ENCODE data around the gene SND1.

The SND1 gene

GRCh38 chr7:127948930-127949329 is 296.9 kb downstream of the SND1 start:
- Histone ChIP-seq H4K91ac (ENCODE audit: low read length) (no peak overlapping the region), H3K18ac (ENCODE audit: low read depth in 1 of 2, low read length in 2 of 2) (no peak overlapping the region), H3K79me1 (replicated peaks; ENCODE audit: low read length, poor library complexity, severe bottlenecking) (peaks cover 33% of the 10 kb centered on the region), H2AFZ (ENCODE audit: low read depth, low read length) (no peak overlapping the region), H2BK15ac (ENCODE audit: low read depth, poor library complexity, severe bottlenecking) (no peak overlapping the region), H3K4ac (ENCODE audit: low read depth in 1 of 2, low read length in 2 of 2) (no peak overlapping the region), H3K36me3 (ENCODE audit: control insufficient read depth in 1 of 2, insufficient read depth in 2 of 2, low read depth in 1 of 2, low read length in 2 of 2) (peaks cover 4 to 9% of the 10 kb centered on the region in 2 experiments), H2BK120ac (ENCODE audit: low read depth, low read length) (no peak overlapping the region), H4K8ac (ENCODE audit: low read length) (no peak overlapping the region), H3K9ac (ENCODE audit: low read length) (no peak overlapping the region), H3K4me1 (ENCODE audit: control insufficient read depth, insufficient read depth, low read depth, low read length) (peaks cover 1% of the 10 kb centered on the region), H3K27me3 (ENCODE audit: control insufficient read depth in 1 of 2, insufficient read depth in 1 of 2, low read length in 2 of 2) (no peaks in the 10 kb centered on the region), H2BK5ac (ENCODE audit: low read depth, low read length, poor library complexity, severe bottlenecking) (no peak overlapping the region), H3K4me3 (ENCODE audit: insufficient read depth in 1 of 2, low read depth in 1 of 2, low read length in 2 of 2) (no peak overlapping the region), H3K27ac (ENCODE audit: low read length, poor library complexity, severe bottlenecking) (no peak overlapping the region), H2BK12ac (ENCODE audit: low read length in 2 of 2) (no peak overlapping the region), H2AK5ac (ENCODE audit: low read length, severe bottlenecking) (no peak overlapping the region), H3K14ac (ENCODE audit: low read length in 2 of 2) (no peak overlapping the region), H3K23ac (ENCODE audit: low read length in 2 of 2) (no peak overlapping the region), H3K4me2 (ENCODE audit: low read length, poor library complexity, severe bottlenecking) (no peak overlapping the region), H3K9me3 (ENCODE audit: control insufficient read depth, low read length) (no peaks in the 10 kb centered on the region)
- no peak for DNase-seq
- 100% methylated on average over 2 of the region's 2 CpGs for WGBS

- Histone ChIP-seq H2BK5ac (ENCODE audit: low read depth, low read length, poor library complexity, severe bottlenecking) (no peak overlapping the region), H3K9me3 (ENCODE audit: control insufficient read depth, low read length) (no peaks in the 10 kb centered on the region)
Observed at GRCh38 chr7:127949769-127950222, 297.8 kb downstream of the SND1 start.

GRCh38 chr7:127950233-127950935 is 298.4 kb downstream of the SND1 start:
- H2BK12ac ChIP-seq (ENCODE audit: low read length in 2 of 2), result no peak overlapping the region
- no peak overlapping the region for H3K4me3 ChIP-seq (ENCODE audit: insufficient read depth in 1 of 2, low read depth in 1 of 2, low read length in 2 of 2)
- H3K79me1 ChIP-seq (replicated peaks; ENCODE audit: low read length, poor library complexity, severe bottlenecking), result peaks cover 33% of the 10 kb centered on the region
- H3K18ac ChIP-seq (ENCODE audit: low read depth in 1 of 2, low read length in 2 of 2), result no peak overlapping the region
- H3K36me3 ChIP-seq (ENCODE audit: control insufficient read depth in 1 of 2, insufficient read depth in 2 of 2, low read depth in 1 of 2, low read length in 2 of 2), result peaks cover 0 to 12% of the 10 kb centered on the region in 2 experiments
- no peak overlapping the region for H3K27ac ChIP-seq (ENCODE audit: low read length, poor library complexity, severe bottlenecking)
- H3K4ac ChIP-seq (ENCODE audit: low read depth in 1 of 2, low read length in 2 of 2), result no peak overlapping the region
- no peak for DNase-seq
- no peak overlapping the region for H3K14ac ChIP-seq (ENCODE audit: low read length in 2 of 2)
- no peak overlapping the region for H3K4me2 ChIP-seq (ENCODE audit: low read length, poor library complexity, severe bottlenecking)
- H3K9me3 ChIP-seq (ENCODE audit: control insufficient read depth, low read length), result no peaks in the 10 kb centered on the region
- H2BK5ac ChIP-seq (ENCODE audit: low read depth, low read length, poor library complexity, severe bottlenecking), result no peak overlapping the region
- 100% methylated on average over 5 of the region's 6 CpGs for WGBS
- H3K23ac ChIP-seq (ENCODE audit: low read length in 2 of 2), result no peak overlapping the region
- H3K4me1 ChIP-seq (ENCODE audit: control insufficient read depth, insufficient read depth, low read depth, low read length), result peaks cover 2% of the 10 kb centered on the region
- no peaks in the 10 kb centered on the region for H3K27me3 ChIP-seq (ENCODE audit: control insufficient read depth in 1 of 2, insufficient read depth in 1 of 2, low read length in 2 of 2)
- H3K9ac ChIP-seq (ENCODE audit: low read length), result no peak overlapping the region
- H2BK120ac ChIP-seq (ENCODE audit: low read depth, low read length), result no peak overlapping the region
- no peak overlapping the region for H4K91ac ChIP-seq (ENCODE audit: low read length)
- no peak overlapping the region for H2AFZ ChIP-seq (ENCODE audit: low read depth, low read length)
- H2AK5ac ChIP-seq (ENCODE audit: low read length, severe bottlenecking), result no peak overlapping the region
- H2BK15ac ChIP-seq (ENCODE audit: low read depth, poor library complexity, severe bottlenecking), result no peak overlapping the region
- H4K8ac ChIP-seq (ENCODE audit: low read length), result no peak overlapping the region

More at GRCh38 chr7:127949769-127950222, 297.8 kb downstream of the SND1 start:
- 88% methylated on average over 1 of the region's 1 CpG for whole genome bisulfite sequencing
- Histone ChIP-seq H2AK5ac (ENCODE audit: low read length, severe bottlenecking) (no peak overlapping the region), H4K8ac (ENCODE audit: low read length) (no peak overlapping the region), H3K4me3 (ENCODE audit: insufficient read depth in 1 of 2, low read depth in 1 of 2, low read length in 2 of 2) (no peak overlapping the region), H3K23ac (ENCODE audit: low read length in 2 of 2) (no peak overlapping the region), H3K27me3 (ENCODE audit: control insufficient read depth in 1 of 2, insufficient read depth in 1 of 2, low read length in 2 of 2) (no peaks in the 10 kb centered on the region), H3K14ac (ENCODE audit: low read length in 2 of 2) (no peak overlapping the region), H3K27ac (ENCODE audit: low read length, poor library complexity, severe bottlenecking) (no peak overlapping the region), H2AFZ (ENCODE audit: low read depth, low read length) (no peak overlapping the region), H3K4me1 (ENCODE audit: control insufficient read depth, insufficient read depth, low read depth, low read length) (peaks cover 2% of the 10 kb centered on the region), H2BK120ac (ENCODE audit: low read depth, low read length) (no peak overlapping the region), H3K18ac (ENCODE audit: low read depth in 1 of 2, low read length in 2 of 2) (no peak overlapping the region), H3K4ac (ENCODE audit: low read depth in 1 of 2, low read length in 2 of 2) (no peak overlapping the region), H2BK15ac (ENCODE audit: low read depth, poor library complexity, severe bottlenecking) (no peak overlapping the region), H3K36me3 (ENCODE audit: control insufficient read depth in 1 of 2, insufficient read depth in 2 of 2, low read depth in 1 of 2, low read length in 2 of 2) (peaks cover 0 to 8% of the 10 kb centered on the region in 2 experiments), H2BK12ac (ENCODE audit: low read length in 2 of 2) (no peak overlapping the region), H3K4me2 (ENCODE audit: low read length, poor library complexity, severe bottlenecking) (no peak overlapping the region), H3K79me1 (replicated peaks; ENCODE audit: low read length, poor library complexity, severe bottlenecking) (peaks cover 30% of the 10 kb centered on the region), H3K9ac (ENCODE audit: low read length) (no peak overlapping the region), H4K91ac (ENCODE audit: low read length) (no peak overlapping the region)
- no peak for DNase-seq

DNA sequence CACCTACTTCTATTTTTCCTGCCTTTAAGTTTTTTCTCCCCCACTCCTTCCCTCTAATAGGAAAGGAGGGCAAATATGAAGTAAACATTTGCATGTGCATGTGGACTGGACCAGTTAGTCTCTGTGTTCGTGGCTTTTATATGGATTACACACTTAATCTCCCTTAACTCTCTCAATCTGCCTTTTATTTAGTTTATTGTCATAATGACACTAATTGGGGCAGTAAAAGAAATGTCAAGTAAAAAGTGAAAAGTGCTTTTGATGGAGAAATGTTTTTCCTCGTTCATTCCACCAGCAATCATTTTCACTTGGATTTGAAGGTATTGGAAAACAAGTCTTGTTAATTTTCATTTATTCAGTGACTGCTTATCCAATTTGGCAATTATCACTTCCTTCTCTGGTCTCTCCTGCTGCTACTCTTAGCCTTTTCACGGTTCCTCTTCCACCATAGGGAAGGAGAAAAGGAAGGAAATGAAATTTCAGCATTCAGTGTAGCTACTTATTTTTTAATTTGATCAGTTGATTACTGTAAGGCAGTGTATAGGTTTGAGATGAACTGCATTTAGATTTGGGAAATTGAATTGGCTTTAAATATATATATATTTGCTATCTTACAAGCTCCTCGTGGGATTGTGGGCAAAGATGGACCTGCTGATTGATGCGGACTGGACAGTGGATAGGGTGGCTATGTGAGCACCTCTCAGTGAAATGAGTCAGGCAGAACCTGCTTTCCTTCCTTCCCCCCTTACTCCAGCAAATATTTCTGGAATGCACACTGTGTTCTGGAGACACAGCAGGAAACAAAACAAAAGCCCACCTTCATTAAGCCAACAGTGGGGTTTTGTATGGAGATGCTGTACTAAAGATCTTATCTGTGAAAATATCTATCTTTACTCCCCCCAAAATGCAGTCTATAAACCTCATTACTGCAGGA is 301.7 kb downstream of the SND1 start:
- peak overlapping the region; percentile 16 for H3K4me2 ChIP-seq (ENCODE audit: low read length, poor library complexity, severe bottlenecking)
- 100% methylated on average over 3 of the region's 5 CpGs for WGBS
- H2AFZ ChIP-seq (ENCODE audit: low read depth, low read length), result no peak overlapping the region
- H3K36me3 ChIP-seq (ENCODE audit: control insufficient read depth in 1 of 2, insufficient read depth in 2 of 2, low read depth in 1 of 2, low read length in 2 of 2), result peaks cover 0 to 13% of the 10 kb centered on the region in 2 experiments
- no peak overlapping the region for H3K27ac ChIP-seq (ENCODE audit: low read length, poor library complexity, severe bottlenecking)
- no peak overlapping the region for H3K4ac ChIP-seq (ENCODE audit: low read depth in 1 of 2, low read length in 2 of 2)
- no peak overlapping the region for H3K9ac ChIP-seq (ENCODE audit: low read length)
- H3K4me1 ChIP-seq (ENCODE audit: control insufficient read depth, insufficient read depth, low read depth, low read length), result peaks cover 2% of the 10 kb centered on the region
- no peaks in the 10 kb centered on the region for H3K9me3 ChIP-seq (ENCODE audit: control insufficient read depth, low read length)
- peaks cover 31% of the 10 kb centered on the region for H3K79me1 ChIP-seq (replicated peaks; ENCODE audit: low read length, poor library complexity, severe bottlenecking)
- no peak overlapping the region for H4K8ac ChIP-seq (ENCODE audit: low read length)
- no peaks in the 10 kb centered on the region for H3K27me3 ChIP-seq (ENCODE audit: control insufficient read depth in 1 of 2, insufficient read depth in 1 of 2, low read length in 2 of 2)
- no peak overlapping the region for H2BK12ac ChIP-seq (ENCODE audit: low read length in 2 of 2)
- H3K14ac ChIP-seq (ENCODE audit: low read length in 2 of 2), result no peak overlapping the region
- H2BK120ac ChIP-seq (ENCODE audit: low read depth, low read length), result no peak overlapping the region
- no peak overlapping the region for H3K23ac ChIP-seq (ENCODE audit: low read length in 2 of 2)
- DNase-seq, result no peak
- H2AK5ac ChIP-seq (ENCODE audit: low read length, severe bottlenecking), result no peak overlapping the region
- no peak overlapping the region for H2BK5ac ChIP-seq (ENCODE audit: low read depth, low read length, poor library complexity, severe bottlenecking)
- no peak overlapping the region for H4K91ac ChIP-seq (ENCODE audit: low read length)
- H2BK15ac ChIP-seq (ENCODE audit: low read depth, poor library complexity, severe bottlenecking), result no peak overlapping the region
- no peak overlapping the region for H3K18ac ChIP-seq (ENCODE audit: low read depth in 1 of 2, low read length in 2 of 2)
- no peak overlapping the region for H3K4me3 ChIP-seq (ENCODE audit: insufficient read depth in 1 of 2, low read depth in 1 of 2, low read length in 2 of 2)
